ENCODE data around the gene CEP83. TPM values are rescaled to one million over a fixed set of nuclear protein-coding genes. Genes with fewer than 3 reads are reported as not detected.

The CEP83 gene
- total and polyA plus RNA-seq, 8 donors, result 2.6 to 44.4 (median 15.8) TPM

DNA sequence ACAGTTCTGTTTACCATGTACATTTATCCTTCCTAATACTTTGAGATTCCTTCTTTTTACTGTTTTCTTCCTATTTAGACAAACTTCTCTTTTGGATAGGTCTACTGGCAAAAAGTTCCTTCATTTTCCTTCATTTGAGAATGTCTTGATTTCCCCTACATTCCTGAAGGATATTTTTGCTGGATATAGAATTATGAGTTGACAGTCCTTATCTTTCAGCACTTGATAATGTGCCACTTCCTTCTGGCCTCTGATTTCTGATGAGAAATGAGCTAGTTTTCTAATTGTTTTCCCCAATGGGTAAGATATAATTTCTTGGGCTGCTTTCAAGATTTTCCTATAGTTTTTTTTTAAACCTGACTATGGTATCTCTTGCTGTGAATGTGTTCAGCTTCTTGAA is 75.6 kb downstream of the CEP83 start:
- peaks cover 0 to 17% (median 10%) of the 10 kb centered on the region in 4 donors for H3K9me3 ChIP-seq
- intact Hi-C loops (cut with DNase I; ENCODE audit: low total_unique reads), result no loop called here
- peaks cover 0 to 25% (median 13%) of the 10 kb centered on the region in 4 donors for H3K36me3 ChIP-seq
- peaks cover 0 to 3% (median 0%) of the 10 kb centered on the region in 4 donors for H3K4me1 ChIP-seq
- no peak for TF ChIP-seq POLR2AphosphoS5 (IDR thresholded peaks at IDR 0.05)
- TF ChIP-seq POLR2A (IDR thresholded peaks at IDR 0.05), result no peak
- no peak for TF ChIP-seq EP300 (IDR thresholded peaks at IDR 0.05)
- TF ChIP-seq, protein P1, sequence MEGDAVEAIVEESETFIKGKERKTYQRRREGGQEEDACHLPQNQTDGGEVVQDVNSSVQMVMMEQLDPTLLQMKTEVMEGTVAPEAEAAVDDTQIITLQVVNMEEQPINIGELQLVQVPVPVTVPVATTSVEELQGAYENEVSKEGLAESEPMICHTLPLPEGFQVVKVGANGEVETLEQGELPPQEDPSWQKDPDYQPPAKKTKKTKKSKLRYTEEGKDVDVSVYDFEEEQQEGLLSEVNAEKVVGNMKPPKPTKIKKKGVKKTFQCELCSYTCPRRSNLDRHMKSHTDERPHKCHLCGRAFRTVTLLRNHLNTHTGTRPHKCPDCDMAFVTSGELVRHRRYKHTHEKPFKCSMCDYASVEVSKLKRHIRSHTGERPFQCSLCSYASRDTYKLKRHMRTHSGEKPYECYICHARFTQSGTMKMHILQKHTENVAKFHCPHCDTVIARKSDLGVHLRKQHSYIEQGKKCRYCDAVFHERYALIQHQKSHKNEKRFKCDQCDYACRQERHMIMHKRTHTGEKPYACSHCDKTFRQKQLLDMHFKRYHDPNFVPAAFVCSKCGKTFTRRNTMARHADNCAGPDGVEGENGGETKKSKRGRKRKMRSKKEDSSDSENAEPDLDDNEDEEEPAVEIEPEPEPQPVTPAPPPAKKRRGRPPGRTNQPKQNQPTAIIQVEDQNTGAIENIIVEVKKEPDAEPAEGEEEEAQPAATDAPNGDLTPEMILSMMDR (IDR thresholded peaks at IDR 0.05), result no peak
- H3K4me3 ChIP-seq, result no peak overlapping the region
- no peaks in the 10 kb centered on the region for H3K27me3 ChIP-seq
- H3K27ac ChIP-seq, result no peak overlapping the region
- no peak for DNase-seq

DNA sequence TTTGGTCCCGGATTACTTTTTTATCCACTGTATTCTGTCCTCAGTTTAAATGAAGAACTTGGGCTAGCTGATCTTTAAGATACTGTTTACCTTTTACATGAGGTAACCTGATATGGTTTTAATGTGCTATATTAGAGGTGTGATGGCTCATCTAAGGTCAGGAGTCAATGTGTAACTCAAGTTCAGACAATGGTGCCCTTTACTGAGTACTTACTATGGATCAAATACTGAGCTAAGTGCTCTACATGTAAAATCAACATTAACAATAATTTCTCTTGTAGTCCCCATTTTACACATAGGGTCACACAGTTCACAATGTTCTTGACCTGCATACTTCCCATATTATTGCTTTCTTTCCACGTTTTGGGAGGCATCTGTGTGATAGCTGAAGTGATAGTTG is 79.2 kb downstream of the CEP83 start:
- intact Hi-C loops (cut with DNase I; ENCODE audit: low total_unique reads), result no loop called here
- Histone ChIP-seq H3K9me3 (peaks cover 0 to 17% (median 10%) of the 10 kb centered on the region in 4 donors), H3K27me3 (no peaks in the 10 kb centered on the region), H3K4me3 (no peak overlapping the region), H3K27ac (no peak overlapping the region), H3K4me1 (no peaks in the 10 kb centered on the region), H3K36me3 (peaks cover 0 to 36% (median 20%) of the 10 kb centered on the region in 4 donors)
- no peak for DNase-seq
- 54 to 66% (median 62%) methylated on average over 2 of the region's 2 CpGs for WGBS, 5 donors
- no peak for TF ChIP-seq POLR2AphosphoS5 (IDR thresholded peaks at IDR 0.05)
- no peak for TF ChIP-seq POLR2A (IDR thresholded peaks at IDR 0.05)
- TF ChIP-seq, protein P1 (IDR thresholded peaks at IDR 0.05), result no peak
- TF ChIP-seq EP300 (IDR thresholded peaks at IDR 0.05), result no peak

DNA sequence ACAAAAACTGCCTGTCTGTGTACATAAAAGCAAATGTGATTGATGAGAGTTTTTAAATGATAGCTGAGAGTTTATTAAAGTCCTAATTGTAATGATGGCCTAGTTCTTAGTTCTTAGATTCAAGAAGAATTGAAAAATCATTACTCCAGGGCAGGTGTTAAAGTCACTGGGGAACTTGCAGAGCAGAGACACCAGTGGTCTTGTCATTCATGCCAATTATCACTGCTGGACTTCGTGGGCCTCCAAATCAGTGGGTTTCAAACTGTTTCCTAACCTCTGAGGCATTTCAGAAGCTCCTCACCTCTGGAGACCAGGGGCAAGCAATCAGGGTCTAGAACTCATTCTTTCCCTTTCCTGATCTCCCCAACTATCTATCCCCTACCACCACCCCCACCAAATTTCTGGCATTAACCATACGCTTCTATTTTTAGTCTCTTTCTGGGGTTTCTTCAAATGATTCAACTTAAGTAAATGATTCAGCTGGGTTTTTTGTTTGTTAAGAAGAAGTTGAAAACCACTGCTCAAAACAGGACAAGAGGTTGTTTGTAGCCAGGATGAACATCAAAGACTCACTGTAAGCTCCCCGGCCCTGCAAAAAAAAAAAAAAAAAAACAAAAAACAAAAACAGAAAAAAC is 80.1 kb downstream of the CEP83 start:
- no peak for DNase-seq
- no peak overlapping the region for H3K4me3 ChIP-seq
- no peaks in the 10 kb centered on the region for H3K27me3 ChIP-seq
- H3K36me3 ChIP-seq, result peaks cover 0 to 27% (median 15%) of the 10 kb centered on the region in 4 donors
- peaks cover 0 to 9% (median 7%) of the 10 kb centered on the region in 4 donors for H3K9me3 ChIP-seq
- intact Hi-C loops (cut with DNase I; ENCODE audit: low total_unique reads), result no loop called here
- WGBS, 5 donors, result 80 to 91% (median 85%) methylated on average over 3 of the region's 3 CpGs
- no peaks in the 10 kb centered on the region for H3K4me1 ChIP-seq
- no peak overlapping the region for H3K27ac ChIP-seq
- TF ChIP-seq POLR2AphosphoS5 (IDR thresholded peaks at IDR 0.05) (no peak), EP300 (IDR thresholded peaks at IDR 0.05) (no peak), POLR2A (IDR thresholded peaks at IDR 0.05) (no peak)
- TF ChIP-seq, protein P1 (IDR thresholded peaks at IDR 0.05), result no peak

DNA sequence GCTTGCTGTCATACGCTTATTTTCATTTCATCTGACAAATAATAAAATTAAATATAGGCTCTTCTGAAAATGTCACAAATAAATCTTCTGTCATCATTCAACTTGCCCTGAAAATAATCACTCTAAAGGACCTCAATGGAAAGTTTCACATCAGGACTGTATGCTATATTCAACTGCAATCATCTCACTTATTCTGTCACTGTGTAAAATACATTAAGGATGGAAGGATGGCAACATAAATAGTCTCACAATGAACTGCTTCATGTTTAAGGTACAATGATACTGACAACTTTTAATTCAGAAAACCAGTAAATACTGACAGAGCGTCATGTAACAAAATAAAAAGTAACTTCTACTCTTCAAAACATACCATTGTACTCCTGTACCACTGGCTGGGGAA is 82.1 kb downstream of the CEP83 start:
- intact Hi-C loops (cut with DNase I; ENCODE audit: low total_unique reads), result no loop called here
- WGBS, 5 donors, result 80 to 99% (median 96%) methylated on average over 2 of the region's 2 CpGs

More for the DNA sequence above, 82.1 kb downstream of the CEP83 start:
- DNase-seq, result no peak
- TF ChIP-seq POLR2A (IDR thresholded peaks at IDR 0.05) (no peak), POLR2AphosphoS5 (IDR thresholded peaks at IDR 0.05) (no peak), EP300 (IDR thresholded peaks at IDR 0.05) (no peak)
- TF ChIP-seq, protein P1 (IDR thresholded peaks at IDR 0.05), result no peak
- Histone ChIP-seq H3K27ac (no peak overlapping the region), H3K4me1 (no peaks in the 10 kb centered on the region), H3K9me3 (no peaks in the 10 kb centered on the region), H3K4me3 (no peak overlapping the region), H3K36me3 (peaks cover 0 to 24% (median 12%) of the 10 kb centered on the region in 4 donors), H3K27me3 (no peaks in the 10 kb centered on the region)

Measured in stomach (tissue), 9 donors.